Liver (tissue), 3 donors: ENCODE results near the gene DNAH10.

Experiments used
- FOXA1 ChIP-seq: IDR thresholded peaks from 2 replicates; pipeline ENCODE4 v1.6.1; 2016; ENCODE audit warnings: antibody characterized with exemption
- RAD21 ChIP-seq, 2 donors: IDR thresholded peaks; 2 replicates each; pipeline ENCODE4 v1.6.1; 2016; ENCODE audit warnings: antibody characterized with exemption in 2 of 2, mild to moderate bottlenecking in 2 of 2
- SP1 ChIP-seq: IDR thresholded peaks from 2 replicates; pipeline ENCODE4 v1.6.1; 2018; ENCODE audit warnings: antibody characterized with exemption, mild to moderate bottlenecking
- YY1 ChIP-seq: IDR thresholded peaks from 2 replicates; pipeline ENCODE4 v1.6.1; 2016; ENCODE audit warnings: antibody characterized with exemption, mild to moderate bottlenecking
- TF ChIP-seq, protein P1 (sequence below): fragments of 150-350 bp; IDR thresholded peaks from 2 replicates; pipeline ENCODE4 v1.5.1; 2017; ENCODE audit warnings: improper control_type of control experiment, low read depth, low read length; ENCODE audit not compliant: missing input control
- TF ChIP-seq, protein P2 (sequence below): IDR thresholded peaks from 2 replicates; pipeline ENCODE4 v1.6.1; 2016; ENCODE audit warnings: antibody characterized with exemption, mild to moderate bottlenecking
- donor health status: healthy.
- donor health status: healthy.

GRCh38 chr12:123713398-123713797, 48.7 kb upstream of the DNAH10 start:
- TF ChIP-seq, protein P1, sequence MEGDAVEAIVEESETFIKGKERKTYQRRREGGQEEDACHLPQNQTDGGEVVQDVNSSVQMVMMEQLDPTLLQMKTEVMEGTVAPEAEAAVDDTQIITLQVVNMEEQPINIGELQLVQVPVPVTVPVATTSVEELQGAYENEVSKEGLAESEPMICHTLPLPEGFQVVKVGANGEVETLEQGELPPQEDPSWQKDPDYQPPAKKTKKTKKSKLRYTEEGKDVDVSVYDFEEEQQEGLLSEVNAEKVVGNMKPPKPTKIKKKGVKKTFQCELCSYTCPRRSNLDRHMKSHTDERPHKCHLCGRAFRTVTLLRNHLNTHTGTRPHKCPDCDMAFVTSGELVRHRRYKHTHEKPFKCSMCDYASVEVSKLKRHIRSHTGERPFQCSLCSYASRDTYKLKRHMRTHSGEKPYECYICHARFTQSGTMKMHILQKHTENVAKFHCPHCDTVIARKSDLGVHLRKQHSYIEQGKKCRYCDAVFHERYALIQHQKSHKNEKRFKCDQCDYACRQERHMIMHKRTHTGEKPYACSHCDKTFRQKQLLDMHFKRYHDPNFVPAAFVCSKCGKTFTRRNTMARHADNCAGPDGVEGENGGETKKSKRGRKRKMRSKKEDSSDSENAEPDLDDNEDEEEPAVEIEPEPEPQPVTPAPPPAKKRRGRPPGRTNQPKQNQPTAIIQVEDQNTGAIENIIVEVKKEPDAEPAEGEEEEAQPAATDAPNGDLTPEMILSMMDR, result no peak
- no peak for TF ChIP-seq SP1
- no peak for TF ChIP-seq RAD21 (IDR thresholded peaks at IDR 0.05)
- TF ChIP-seq FOXA1, result no peak
- TF ChIP-seq, protein P2, sequence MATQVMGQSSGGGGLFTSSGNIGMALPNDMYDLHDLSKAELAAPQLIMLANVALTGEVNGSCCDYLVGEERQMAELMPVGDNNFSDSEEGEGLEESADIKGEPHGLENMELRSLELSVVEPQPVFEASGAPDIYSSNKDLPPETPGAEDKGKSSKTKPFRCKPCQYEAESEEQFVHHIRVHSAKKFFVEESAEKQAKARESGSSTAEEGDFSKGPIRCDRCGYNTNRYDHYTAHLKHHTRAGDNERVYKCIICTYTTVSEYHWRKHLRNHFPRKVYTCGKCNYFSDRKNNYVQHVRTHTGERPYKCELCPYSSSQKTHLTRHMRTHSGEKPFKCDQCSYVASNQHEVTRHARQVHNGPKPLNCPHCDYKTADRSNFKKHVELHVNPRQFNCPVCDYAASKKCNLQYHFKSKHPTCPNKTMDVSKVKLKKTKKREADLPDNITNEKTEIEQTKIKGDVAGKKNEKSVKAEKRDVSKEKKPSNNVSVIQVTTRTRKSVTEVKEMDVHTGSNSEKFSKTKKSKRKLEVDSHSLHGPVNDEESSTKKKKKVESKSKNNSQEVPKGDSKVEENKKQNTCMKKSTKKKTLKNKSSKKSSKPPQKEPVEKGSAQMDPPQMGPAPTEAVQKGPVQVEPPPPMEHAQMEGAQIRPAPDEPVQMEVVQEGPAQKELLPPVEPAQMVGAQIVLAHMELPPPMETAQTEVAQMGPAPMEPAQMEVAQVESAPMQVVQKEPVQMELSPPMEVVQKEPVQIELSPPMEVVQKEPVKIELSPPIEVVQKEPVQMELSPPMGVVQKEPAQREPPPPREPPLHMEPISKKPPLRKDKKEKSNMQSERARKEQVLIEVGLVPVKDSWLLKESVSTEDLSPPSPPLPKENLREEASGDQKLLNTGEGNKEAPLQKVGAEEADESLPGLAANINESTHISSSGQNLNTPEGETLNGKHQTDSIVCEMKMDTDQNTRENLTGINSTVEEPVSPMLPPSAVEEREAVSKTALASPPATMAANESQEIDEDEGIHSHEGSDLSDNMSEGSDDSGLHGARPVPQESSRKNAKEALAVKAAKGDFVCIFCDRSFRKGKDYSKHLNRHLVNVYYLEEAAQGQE, result no peak
- no peak for TF ChIP-seq YY1
